Esophagus squamous epithelium (tissue), 5 donors: ENCODE measurements around the gene NUDT8. TPM values are rescaled to one million over a fixed set of nuclear protein-coding genes. Genes with fewer than 3 reads are reported as not detected.

Experiments
- DNase-seq: peaks from one replicate; lab custom pipeline; 2025; lab: John Stamatoyannopoulos, UW
- H3K27ac ChIP-seq, 4 donors: fragments of 200-600 bp; sonication (generic); one replicate each; pipeline ENCODE4 v1.5.1; 2016 to 2019; ENCODE audit warnings: mild to moderate bottlenecking in 1 of 4
- H3K27me3 ChIP-seq, 4 donors: fragments of 200-600 bp; sonication (generic); 1 replicate in 3 of 4; 2 replicates in 1 of 4; pipeline versions ENCODE4 v1.5.1 to v1.6.0; 2017 to 2021; ENCODE audit warnings: antibody characterized with exemption in 1 of 4
- H3K36me3 ChIP-seq, 3 donors: fragments of 200-600 bp; sonication (generic); one replicate each; pipeline ENCODE4 v1.5.1; 2016 to 2019
- H3K4me1 ChIP-seq, 3 donors: fragments of 200-600 bp; sonication (generic); one replicate each; pipeline ENCODE4 v1.5.1; 2017 to 2019
- H3K4me3 ChIP-seq, 4 donors: fragments of 200-600 bp; sonication (generic); 1 replicate in 3 of 4; 2 replicates in 1 of 4; pipeline ENCODE4 v1.5.1; 2016 to 2019; ENCODE audit warnings: mild to moderate bottlenecking in 2 of 4, moderate library complexity in 1 of 4
- H3K9me3 ChIP-seq, 3 donors: fragments of 200-600 bp; sonication (generic); one replicate each; pipeline ENCODE4 v1.5.1; 2016 to 2019
- POLR2A ChIP-seq, 4 donors: fragments of 450-650 bp; IDR thresholded peaks; one replicate each; pipeline ENCODE4 v1.6.1; 2017; ENCODE audit warnings: antibody characterized with exemption in 4 of 4, mild to moderate bottlenecking in 4 of 4, moderate library complexity in 3 of 4
- WGBS, 2 donors: methylation state at CpG; one replicate each; pipeline ENCODE4 v1.1.5; 2018; 5-methylcytosine and 5-hydroxymethylcytosine counted together
- intact Hi-C: fragments of 100-400 bp; cut with DNase I; formaldehyde crosslinking; loops from one replicate; pipeline ENCODE4 v1.15.0; 2022
- total RNA-seq, 4 donors: library from RNA; depleted of rRNA; stranded (reverse); fragments of >200 nt; gene quantifications; one replicate each; pipeline ENCODE4 v1.1.0, GENCODE V29; 2016
- TF ChIP-seq, protein P1 (sequence below), 6 experiments: fragments of 450-650 bp in 4 of 6; fragments of 200-600 bp in 2 of 6; sonication (generic) in 2 of 6; IDR thresholded peaks; one replicate each; pipeline ENCODE4 v1.5.1; 2016 to 2019; ENCODE audit warnings: antibody characterized with exemption in 6 of 6, mild to moderate bottlenecking in 4 of 6, moderate library complexity in 4 of 6
- donor health status: DM: yes; HTN: yes; CAD: no.

The NUDT8 gene
- total RNA-seq, 4 donors from 2014 or later, result 37.5 to 68.0 (median 47.0) TPM

DNA sequence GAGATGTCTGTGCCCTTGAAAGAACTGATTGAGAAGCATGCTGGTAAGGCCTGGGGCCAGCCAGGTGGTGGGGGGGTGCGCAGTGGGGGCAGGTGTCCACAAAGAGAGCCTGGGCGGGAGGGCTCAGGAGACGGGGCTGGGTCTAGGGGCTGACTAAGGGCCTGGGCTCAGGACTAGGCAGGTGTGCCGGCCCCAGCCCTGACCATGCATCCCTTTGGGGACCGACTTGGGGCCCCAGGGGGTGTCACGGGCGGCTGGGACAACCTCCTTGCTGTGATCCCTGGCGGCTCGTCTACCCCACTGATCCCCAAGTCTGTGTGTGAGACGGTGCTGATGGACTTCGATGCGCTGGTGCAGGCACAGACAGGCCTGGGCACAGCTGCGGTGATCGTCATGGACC, 18.6 kb downstream of the NUDT8 start:
- no peaks in the 10 kb centered on the region for H3K9me3 ChIP-seq
- no peak overlapping the region for H3K4me3 ChIP-seq
- H3K27ac ChIP-seq, result no peak overlapping the region
- peaks cover 0 to 19% (median 0%) of the 10 kb centered on the region in 4 donors for H3K27me3 ChIP-seq
- DNase-seq, result no peak
- peaks cover 23 to 50% (median 28%) of the 10 kb centered on the region in 3 donors for H3K4me1 ChIP-seq
- 95% methylated on average over 4 of the region's 14 CpGs; no CpG with 5 or more reads in 1 of the 2 donors for WGBS, 2 donors
- intact Hi-C loops, result no loop called here
- no peak for TF ChIP-seq POLR2A (IDR thresholded peaks at IDR 0.05)
- TF ChIP-seq, protein P1, sequence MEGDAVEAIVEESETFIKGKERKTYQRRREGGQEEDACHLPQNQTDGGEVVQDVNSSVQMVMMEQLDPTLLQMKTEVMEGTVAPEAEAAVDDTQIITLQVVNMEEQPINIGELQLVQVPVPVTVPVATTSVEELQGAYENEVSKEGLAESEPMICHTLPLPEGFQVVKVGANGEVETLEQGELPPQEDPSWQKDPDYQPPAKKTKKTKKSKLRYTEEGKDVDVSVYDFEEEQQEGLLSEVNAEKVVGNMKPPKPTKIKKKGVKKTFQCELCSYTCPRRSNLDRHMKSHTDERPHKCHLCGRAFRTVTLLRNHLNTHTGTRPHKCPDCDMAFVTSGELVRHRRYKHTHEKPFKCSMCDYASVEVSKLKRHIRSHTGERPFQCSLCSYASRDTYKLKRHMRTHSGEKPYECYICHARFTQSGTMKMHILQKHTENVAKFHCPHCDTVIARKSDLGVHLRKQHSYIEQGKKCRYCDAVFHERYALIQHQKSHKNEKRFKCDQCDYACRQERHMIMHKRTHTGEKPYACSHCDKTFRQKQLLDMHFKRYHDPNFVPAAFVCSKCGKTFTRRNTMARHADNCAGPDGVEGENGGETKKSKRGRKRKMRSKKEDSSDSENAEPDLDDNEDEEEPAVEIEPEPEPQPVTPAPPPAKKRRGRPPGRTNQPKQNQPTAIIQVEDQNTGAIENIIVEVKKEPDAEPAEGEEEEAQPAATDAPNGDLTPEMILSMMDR (IDR thresholded peaks at IDR 0.05), result no peak
- peaks cover 20 to 54% (median 31%) of the 10 kb centered on the region in 3 donors for H3K36me3 ChIP-seq

DNA sequence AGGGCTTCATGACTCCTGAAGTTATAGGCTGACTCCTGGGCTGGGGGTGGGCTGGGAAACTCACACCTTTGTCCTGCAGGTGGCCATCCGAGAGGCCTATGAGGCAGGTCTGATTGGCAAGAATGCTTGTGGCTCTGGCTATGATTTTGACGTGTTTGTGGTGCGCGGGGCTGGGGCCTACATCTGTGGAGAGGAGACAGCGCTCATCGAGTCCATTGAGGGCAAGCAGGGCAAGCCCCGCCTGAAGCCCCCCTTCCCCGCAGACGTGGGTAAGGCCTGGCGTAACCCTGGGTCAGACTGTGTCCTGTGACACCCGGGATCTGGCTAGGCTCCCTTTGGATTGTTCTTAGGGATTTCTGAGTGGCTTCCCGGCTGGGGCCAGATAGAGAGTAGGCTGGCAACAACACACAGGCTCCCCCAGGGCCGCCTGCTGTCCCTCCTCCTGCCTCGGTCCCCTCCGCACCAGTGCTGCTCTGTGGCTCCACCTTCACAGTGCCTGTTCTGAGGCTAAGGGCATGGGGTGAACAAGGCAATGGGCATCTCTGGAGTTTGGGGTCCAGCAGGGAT, 19.4 kb downstream of the NUDT8 start:
- H3K27me3 ChIP-seq, result peaks cover 0 to 11% (median 0%) of the 10 kb centered on the region in 4 donors
- intact Hi-C loops, result no loop called here
- no peak for DNase-seq
- H3K27ac ChIP-seq, result no peak overlapping the region
- peaks cover 26 to 50% (median 32%) of the 10 kb centered on the region in 3 donors for H3K4me1 ChIP-seq
- WGBS, 2 donors, result 69 to 87% methylated on average over 3 to 7 of the region's 15 CpGs
- H3K36me3 ChIP-seq, result peaks cover 20 to 54% (median 31%) of the 10 kb centered on the region in 3 donors
- H3K4me3 ChIP-seq, result no peak overlapping the region
- H3K9me3 ChIP-seq, result no peaks in the 10 kb centered on the region
- TF ChIP-seq POLR2A (IDR thresholded peaks at IDR 0.05), result no peak
- TF ChIP-seq, protein P1 (IDR thresholded peaks at IDR 0.05), result no peak

DNA sequence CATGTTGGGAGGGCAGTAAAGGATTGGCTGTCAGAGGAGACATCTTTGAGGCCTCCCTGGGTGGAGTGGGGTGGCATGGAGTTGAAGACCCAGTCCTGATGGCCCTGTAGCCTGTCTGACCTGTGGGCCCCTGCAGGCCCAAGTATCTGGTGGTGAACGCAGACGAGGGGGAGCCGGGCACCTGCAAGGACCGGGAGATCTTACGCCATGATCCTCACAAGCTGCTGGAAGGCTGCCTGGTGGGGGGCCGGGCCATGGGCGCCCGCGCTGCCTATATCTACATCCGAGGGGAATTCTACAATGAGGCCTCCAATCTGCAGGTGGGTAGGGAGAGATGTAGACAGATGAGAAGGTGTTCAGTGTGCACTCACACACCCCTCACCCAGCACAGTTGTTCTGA, 20.4 kb downstream of the NUDT8 start:
- Histone ChIP-seq H3K36me3 (peaks cover 20 to 54% (median 31%) of the 10 kb centered on the region in 3 donors), H3K27me3 (peaks cover 0 to under 1% (median 0%) of the 10 kb centered on the region in 4 donors), H3K9me3 (no peaks in the 10 kb centered on the region), H3K4me3 (no peak overlapping the region), H3K4me1 (peaks cover 22 to 50% (median 25%) of the 10 kb centered on the region in 3 donors), H3K27ac (no peak overlapping the region)
- DNase-seq, result no peak
- intact Hi-C loops, result no loop called here
- TF ChIP-seq, protein P1 (IDR thresholded peaks at IDR 0.05), result no peak
- no peak for TF ChIP-seq POLR2A (IDR thresholded peaks at IDR 0.05)
- WGBS, 2 donors, result 91% methylated on average over 8 of the region's 10 CpGs; no CpG with 5 or more reads in 1 of the 2 donors

DNA sequence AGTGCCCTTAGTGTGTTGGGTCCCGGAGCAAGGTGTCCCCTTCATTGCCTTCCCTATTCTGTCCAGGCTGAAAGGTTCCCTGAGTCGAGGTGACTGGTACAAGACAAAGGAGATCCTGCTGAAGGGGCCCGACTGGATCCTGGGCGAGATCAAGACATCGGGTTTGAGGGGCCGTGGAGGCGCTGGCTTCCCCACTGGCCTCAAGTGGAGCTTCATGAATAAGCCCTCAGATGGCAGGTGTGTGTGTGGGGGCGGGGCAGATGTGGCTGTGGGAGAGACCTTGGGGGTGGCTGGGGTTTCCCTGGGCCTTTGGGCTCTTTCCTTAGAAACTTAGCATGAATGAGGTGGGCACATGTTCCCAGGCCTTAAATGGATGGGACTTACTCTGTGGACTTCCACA, 21.3 kb downstream of the NUDT8 start:
- Histone ChIP-seq H3K27ac (no peak overlapping the region), H3K27me3 (no peaks in the 10 kb centered on the region), H3K36me3 (peaks cover 20 to 53% (median 31%) of the 10 kb centered on the region in 3 donors), H3K4me1 (peaks cover 13 to 43% (median 17%) of the 10 kb centered on the region in 3 donors), H3K9me3 (no peaks in the 10 kb centered on the region), H3K4me3 (no peak overlapping the region)
- no peak for DNase-seq
- WGBS, 2 donors, result 93 to 100% methylated on average over 3 to 6 of the region's 8 CpGs
- intact Hi-C loops, result no loop called here
- no peak for TF ChIP-seq POLR2A (IDR thresholded peaks at IDR 0.05)

DNA sequence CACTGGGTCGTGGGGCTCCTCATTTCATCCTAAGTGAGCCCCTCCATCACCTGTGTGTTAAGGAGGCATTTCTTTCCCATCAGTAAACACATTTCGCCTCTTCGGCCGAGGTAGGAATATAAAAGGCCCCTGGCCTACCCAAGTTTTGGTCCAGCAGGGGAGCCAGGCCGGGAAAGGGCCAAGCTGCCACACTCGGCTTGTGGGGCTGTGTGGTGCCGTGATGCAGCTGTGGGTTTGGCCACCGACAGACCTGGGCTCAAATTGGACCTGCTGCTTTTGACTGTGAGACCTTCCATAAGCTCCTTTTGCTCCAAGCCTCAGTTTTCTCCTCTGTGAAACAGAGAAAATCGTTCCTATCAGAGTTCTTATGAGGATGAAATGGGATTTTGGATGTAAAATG, 22.2 kb downstream of the NUDT8 start:
- H3K27ac ChIP-seq, result peak overlapping the region in 3 of 4 donors; percentile 94 to 97 (median 95)
- no peak for TF ChIP-seq POLR2A (IDR thresholded peaks at IDR 0.05)
- TF ChIP-seq, protein P1 (IDR thresholded peaks at IDR 0.05), result no peak
- intact Hi-C loops, result no loop called here
- H3K27me3 ChIP-seq, result no peaks in the 10 kb centered on the region
- H3K4me1 ChIP-seq, result peaks cover 13 to 42% (median 17%) of the 10 kb centered on the region in 3 donors
- H3K36me3 ChIP-seq, result peaks cover 20 to 44% (median 31%) of the 10 kb centered on the region in 3 donors
- no peaks in the 10 kb centered on the region for H3K9me3 ChIP-seq
- no peak for DNase-seq
- H3K4me3 ChIP-seq, result peak overlapping the region; percentile 89 to 99 (median 92)
- 42% methylated on average over 3 of the region's 9 CpGs; no CpG with 5 or more reads in 1 of the 2 donors for WGBS, 2 donors
